Measurements from ENCODE around the gene RIC1. TPM values are rescaled to one million over a fixed set of nuclear protein-coding genes. Genes with fewer than 3 reads are reported as not detected.
"Not testable (repeated sequence)": the region's sequence is repeated elsewhere in the genome, so short reads cannot be mapped to it uniquely, and the experiment has no call there.

RIC1 gene
- total and polyA plus RNA-seq, 2 of the 13 experiments (the other 11 are each of a cell fraction or from before 2014, with no cell fraction given), result 18.2 to 19.0 TPM

GRCh38 chr9:5580650-5581049 lies 48.3 kb upstream of the RIC1 start:
- ChIA-PET CTCF (ENCODE audit: low intra/inter-chr PET ratio, low total read pairs) (no interaction called here), POLR2A (no interaction called here)
- no peak for DNase-seq (ENCODE audit: low spot score)
- no TSS peak for BruUV-seq (replicated peaks)
- Histone ChIP-seq H3K4me3 (replicated peaks in 1 of 3; ENCODE audit: insufficient read depth in 1 of 3, low read depth in 2 of 3, low read length in 3 of 3) (no peak overlapping the region), H3K36me3 (replicated peaks in 1 of 2; ENCODE audit: control insufficient read depth in 1 of 2, insufficient read depth in 2 of 2, low read length in 2 of 2) (no peaks in the 10 kb centered on the region), H3K4me2 (ENCODE audit: low read depth, low read length) (no peak overlapping the region), H3K9ac (ENCODE audit: insufficient read depth, low read depth, low read length) (no peak overlapping the region), H3K4me1 (ENCODE audit: insufficient read depth, low read length) (no peaks in the 10 kb centered on the region), H3K27me3 (ENCODE audit: control insufficient read depth in 1 of 2, insufficient read depth in 2 of 2, low read length in 2 of 2) (no peaks in the 10 kb centered on the region), H3K27ac (ENCODE audit: extremely low read length, insufficient read depth, low read length) (no peak overlapping the region), H3K9me3 (ENCODE audit: low read length) (no peaks in the 10 kb centered on the region), H2AFZ (ENCODE audit: low read length) (no peak overlapping the region), H3K79me2 (ENCODE audit: insufficient read depth, low read length) (no peaks in the 10 kb centered on the region), H4K20me1 (ENCODE audit: insufficient read depth, low read length) (no peaks in the 10 kb centered on the region)
- ATAC-seq, result no peak
- TF ChIP-seq ZFX (CRISPR knock-in tag; IDR thresholded peaks at IDR 0.05; ENCODE audit: low read depth), result no peak
- intact Hi-C loops (cut with micrococcal nuclease; ENCODE audit: unreplicated experiment) (no loop called here), in situ Hi-C loops (cut with HindIII; ENCODE audit: extremely low pct_ligation_motif_present, low pct_unique_long_range_greater_than_20kb) (loop anchor here (25.0 kb wide), 1 partner anchor 818 kb away; no protein-coding TSS in a partner anchor)
- FAIRE-seq, result no peak
- WGBS (ENCODE audit: low lambda C conversion rate), result 0% methylated on average over 3 of the region's 3 CpGs

GRCh38 chr9:5581706-5582105 lies 47.2 kb upstream of the RIC1 start:
- H4K20me1 ChIP-seq (ENCODE audit: insufficient read depth, low read length); H3K79me2 ChIP-seq (ENCODE audit: insufficient read depth, low read length); DNase-seq (ENCODE audit: low spot score); H3K9ac ChIP-seq (ENCODE audit: insufficient read depth, low read depth, low read length); ATAC-seq; H3K9me3 ChIP-seq (ENCODE audit: low read length); H2AFZ ChIP-seq (ENCODE audit: low read length); H3K4me1 ChIP-seq (ENCODE audit: insufficient read depth, low read length); H3K4me2 ChIP-seq (ENCODE audit: low read depth, low read length); intact Hi-C loops (cut with micrococcal nuclease; ENCODE audit: unreplicated experiment); H3K27ac ChIP-seq (ENCODE audit: extremely low read length, insufficient read depth, low read length); POLR2A ChIA-PET; H3K4me3 ChIP-seq (replicated peaks in 1 of 3; ENCODE audit: insufficient read depth in 1 of 3, low read depth in 2 of 3, low read length in 3 of 3); FAIRE-seq; CTCF ChIA-PET (ENCODE audit: low intra/inter-chr PET ratio, low total read pairs); BruUV-seq (replicated peaks); H3K36me3 ChIP-seq (replicated peaks in 1 of 2; ENCODE audit: control insufficient read depth in 1 of 2, insufficient read depth in 2 of 2, low read length in 2 of 2); H3K27me3 ChIP-seq (ENCODE audit: control insufficient read depth in 1 of 2, insufficient read depth in 2 of 2, low read length in 2 of 2): not testable (repeated sequence)
- WGBS (ENCODE audit: low lambda C conversion rate), result 24% methylated on average over 2 of the region's 2 CpGs
- in situ Hi-C loops (cut with HindIII; ENCODE audit: extremely low pct_ligation_motif_present, low pct_unique_long_range_greater_than_20kb), result loop anchor here (25.0 kb wide), 1 partner anchor 819 kb away; no protein-coding TSS in a partner anchor

GRCh38 chr9:5582835-5583195 lies 46.1 kb upstream of the RIC1 start:
- no peak overlapping the region for H3K4me3 ChIP-seq (replicated peaks in 1 of 3; ENCODE audit: insufficient read depth in 1 of 3, low read depth in 2 of 3, low read length in 3 of 3)
- ChIA-PET POLR2A (no interaction called here), CTCF (ENCODE audit: low intra/inter-chr PET ratio, low total read pairs) (no interaction called here)
- H3K27me3 ChIP-seq (ENCODE audit: control insufficient read depth in 1 of 2, insufficient read depth in 2 of 2, low read length in 2 of 2), result no peaks in the 10 kb centered on the region
- in situ Hi-C loops (cut with HindIII; ENCODE audit: extremely low pct_ligation_motif_present, low pct_unique_long_range_greater_than_20kb), result loop anchor here (25.0 kb wide), 1 partner anchor 821 kb away; no protein-coding TSS in a partner anchor
- WGBS (ENCODE audit: low lambda C conversion rate), result 5% methylated on average over 2 of the region's 2 CpGs
- no peaks in the 10 kb centered on the region for H3K4me1 ChIP-seq (ENCODE audit: insufficient read depth, low read length)
- ATAC-seq (no peak), FAIRE-seq (no peak), DNase-seq (ENCODE audit: low spot score) (no peak)
- H2AFZ ChIP-seq (ENCODE audit: low read length), result no peak overlapping the region
- H3K9me3 ChIP-seq (ENCODE audit: low read length), result no peaks in the 10 kb centered on the region
- no TSS peak for BruUV-seq (replicated peaks)
- no peaks in the 10 kb centered on the region for H3K79me2 ChIP-seq (ENCODE audit: insufficient read depth, low read length)
- H3K4me2 ChIP-seq (ENCODE audit: low read depth, low read length), result no peak overlapping the region
- no peaks in the 10 kb centered on the region for H3K36me3 ChIP-seq (replicated peaks in 1 of 2; ENCODE audit: control insufficient read depth in 1 of 2, insufficient read depth in 2 of 2, low read length in 2 of 2)
- intact Hi-C loops (cut with micrococcal nuclease; ENCODE audit: unreplicated experiment), result no loop called here
- H3K9ac ChIP-seq (ENCODE audit: insufficient read depth, low read depth, low read length), result no peak overlapping the region
- no peaks in the 10 kb centered on the region for H4K20me1 ChIP-seq (ENCODE audit: insufficient read depth, low read length)
- H3K27ac ChIP-seq (ENCODE audit: extremely low read length, insufficient read depth, low read length), result no peak overlapping the region
- TF ChIP-seq RBM39 (IDR thresholded peaks at IDR 0.05; ENCODE audit: low read depth, low read length, poor library complexity, severe bottlenecking) (no peak), HDAC6 (IDR thresholded peaks at IDR 0.05; ENCODE audit: low read depth, low read length) (no peak), SIN3B (IDR thresholded peaks at IDR 0.05; ENCODE audit: low read length) (no peak), ZNF841 (CRISPR knock-in tag; IDR thresholded peaks at IDR 0.05; ENCODE audit: borderline replicate concordance) (no peak), NFYC (CRISPR knock-in tag; IDR thresholded peaks at IDR 0.05) (no peak), ZNF572 (CRISPR knock-in tag; IDR thresholded peaks at IDR 0.05) (no peak), SOX13 (IDR thresholded peaks at IDR 0.05) (no peak), SOX13 (CRISPR knock-in tag; conservative IDR thresholded peaks at IDR 0.05 in 1 of 2, IDR thresholded peaks at IDR 0.05 in 1 of 2) (no peak), GTF2F1 (IDR thresholded peaks at IDR 0.05; ENCODE audit: low read length) (no peak), TCF7L2 (IDR thresholded peaks at IDR 0.05; ENCODE audit: low read depth, low read length) (no peak), ZKSCAN1 (IDR thresholded peaks at IDR 0.05; ENCODE audit: low read length) (no peak)
